SU-DHL-6 (cell line): ENCODE measurements around the gene FBXL12.

Experiments used
- CTCF ChIP-seq: fragments of 200-600 bp; sonication (generic); IDR thresholded peaks from one replicate; pipeline ENCODE4 v1.5.1; 2017; ENCODE audit warnings: antibody characterized with exemption, mild to moderate bottlenecking, low read length, moderate library complexity; ENCODE audit not compliant: insufficient read depth, poor library complexity, severe bottlenecking
- EZH2phosphoT487 ChIP-seq: fragments of 200-600 bp; sonication (generic), shearing (Covaris generic); conservative IDR thresholded peaks from 2 replicates; pipeline ENCODE4 v1.6.1; 2018; ENCODE audit warnings: mild to moderate bottlenecking, antibody characterized with exemption, low read length, moderate library complexity, mixed read lengths

- no peak for TF ChIP-seq CTCF
- no peak for TF ChIP-seq EZH2phosphoT487
Observed at GRCh38 chr19:9838324-9838723, 19.4 kb upstream of the FBXL12 start.
